ENCODE data around the gene MBD2.
"Not testable (repeated sequence)": the region's sequence is repeated elsewhere in the genome, so short reads cannot be mapped to it uniquely, and the experiment has no call there.

The MBD2 gene

GRCh38 chr18:54129448-54130067 is 94.9 kb downstream of the MBD2 start:
- H2BK12ac ChIP-seq (ENCODE audit: low read length) = no peak overlapping the region
- no peaks in the 10 kb centered on the region for H3K9me3 ChIP-seq (ENCODE audit: insufficient read depth, low read depth, low read length)
- no peak overlapping the region for H4K91ac ChIP-seq (ENCODE audit: low read depth, low read length)
- H3K27ac ChIP-seq (ENCODE audit: low read depth, low read length) = peak overlapping the region; percentile 24
- no peak overlapping the region for H2AFZ ChIP-seq (ENCODE audit: insufficient read depth, low read length, poor library complexity)
- no CpG with 5 or more reads among the region's 4 CpGs for WGBS (ENCODE audit: extremely low coverage, insufficient coverage, insufficient read length)
- no peak overlapping the region for H2BK5ac ChIP-seq (ENCODE audit: low read depth, low read length, poor library complexity)
- no peak for DNase-seq
- H3K9ac ChIP-seq (ENCODE audit: low read length) = no peak overlapping the region
- H3K27me3 ChIP-seq (ENCODE audit: insufficient read depth, low read length) = no peaks in the 10 kb centered on the region
- no peak overlapping the region for H3K4ac ChIP-seq (ENCODE audit: low read depth, low read length)
- no peak overlapping the region for H2BK120ac ChIP-seq (ENCODE audit: insufficient read depth, low read length, poor library complexity)
- H3K79me2 ChIP-seq (ENCODE audit: control insufficient read depth, insufficient read depth, low read length, poor library complexity) = no peaks in the 10 kb centered on the region
- H3K4me2 ChIP-seq (ENCODE audit: low read length) = no peak overlapping the region
- H3K14ac ChIP-seq (ENCODE audit: low read length) = no peak overlapping the region
- H4K12ac ChIP-seq (ENCODE audit: low read depth, low read length) = no peak overlapping the region
- peaks cover 8% of the 10 kb centered on the region for H3K79me1 ChIP-seq (ENCODE audit: low read length)
- no peak overlapping the region for H3K23ac ChIP-seq (ENCODE audit: low read length)
- H3K4me1 ChIP-seq (ENCODE audit: control insufficient read depth in 1 of 2, insufficient read depth in 2 of 2, low read length in 2 of 2) = peaks cover 9 to 17% of the 10 kb centered on the region in 2 experiments
- no peak overlapping the region for H4K8ac ChIP-seq (ENCODE audit: low read depth, low read length)
- H3K36me3 ChIP-seq (ENCODE audit: control insufficient read depth in 1 of 2, insufficient read depth in 2 of 2, low read length in 2 of 2) = no peaks in the 10 kb centered on the region
- H3K18ac ChIP-seq (ENCODE audit: low read length) = no peak overlapping the region
- H2AK5ac ChIP-seq (ENCODE audit: low read length) = no peak overlapping the region
- H3K4me3 ChIP-seq (ENCODE audit: low read depth, low read length) = no peak overlapping the region

- Histone ChIP-seq H3K23ac (ENCODE audit: low read length) (no peak overlapping the region), H2AFZ (ENCODE audit: insufficient read depth, low read length, poor library complexity) (no peak overlapping the region), H3K79me1 (ENCODE audit: low read length) (peaks cover 8% of the 10 kb centered on the region), H3K4me1 (ENCODE audit: control insufficient read depth in 1 of 2, insufficient read depth in 2 of 2, low read length in 2 of 2) (peaks cover 9 to 17% of the 10 kb centered on the region in 2 experiments), H4K8ac (ENCODE audit: low read depth, low read length) (peak overlapping the region; percentile 22), H3K18ac (ENCODE audit: low read length) (no peak overlapping the region), H2BK5ac (ENCODE audit: low read depth, low read length, poor library complexity) (peak overlapping the region; percentile 66), H3K9ac (ENCODE audit: low read length) (no peak overlapping the region), H3K4ac (ENCODE audit: low read depth, low read length) (no peak overlapping the region), H4K12ac (ENCODE audit: low read depth, low read length) (no peak overlapping the region), H2BK12ac (ENCODE audit: low read length) (peak overlapping the region; percentile 73), H3K4me3 (ENCODE audit: low read depth, low read length) (no peak overlapping the region), H4K91ac (ENCODE audit: low read depth, low read length) (peak overlapping the region; percentile 70), H3K4me2 (ENCODE audit: low read length) (no peak overlapping the region), H3K36me3 (ENCODE audit: control insufficient read depth in 1 of 2, insufficient read depth in 2 of 2, low read length in 2 of 2) (no peaks in the 10 kb centered on the region), H3K14ac (ENCODE audit: low read length) (peak overlapping the region; percentile 18), H3K27me3 (ENCODE audit: insufficient read depth, low read length) (no peaks in the 10 kb centered on the region), H3K9me3 (ENCODE audit: insufficient read depth, low read depth, low read length) (no peaks in the 10 kb centered on the region), H2BK120ac (ENCODE audit: insufficient read depth, low read length, poor library complexity) (peak overlapping the region; percentile 14), H2AK5ac (ENCODE audit: low read length) (peak overlapping the region; percentile 98), H3K27ac (ENCODE audit: low read depth, low read length) (no peak overlapping the region), H3K79me2 (ENCODE audit: control insufficient read depth, insufficient read depth, low read length, poor library complexity) (no peaks in the 10 kb centered on the region)
- no CpG with 5 or more reads among the region's 9 CpGs for WGBS (ENCODE audit: extremely low coverage, insufficient coverage, insufficient read length)
- peak; percentile 58 to 77 for DNase-seq
Measured at GRCh38 chr18:54127759-54128378, 96.6 kb downstream of the MBD2 start.

- Histone ChIP-seq H3K27ac (ENCODE audit: low read depth, low read length) (no peak overlapping the region), H3K14ac (ENCODE audit: low read length) (no peak overlapping the region), H3K4ac (ENCODE audit: low read depth, low read length) (no peak overlapping the region), H2BK12ac (ENCODE audit: low read length) (no peak overlapping the region), H3K4me3 (ENCODE audit: low read depth, low read length) (no peak overlapping the region), H4K12ac (ENCODE audit: low read depth, low read length) (no peak overlapping the region), H3K4me2 (ENCODE audit: low read length) (no peak overlapping the region), H2BK120ac (ENCODE audit: insufficient read depth, low read length, poor library complexity) (no peak overlapping the region), H2AFZ (ENCODE audit: insufficient read depth, low read length, poor library complexity) (no peak overlapping the region), H3K79me1 (ENCODE audit: low read length) (peaks cover 8% of the 10 kb centered on the region), H3K4me1 (ENCODE audit: control insufficient read depth in 1 of 2, insufficient read depth in 2 of 2, low read length in 2 of 2) (peaks cover 7 to 15% of the 10 kb centered on the region in 2 experiments), H3K18ac (ENCODE audit: low read length) (no peak overlapping the region), H4K8ac (ENCODE audit: low read depth, low read length) (no peak overlapping the region), H3K9ac (ENCODE audit: low read length) (no peak overlapping the region), H2AK5ac (ENCODE audit: low read length) (no peak overlapping the region), H4K91ac (ENCODE audit: low read depth, low read length) (no peak overlapping the region), H3K9me3 (ENCODE audit: insufficient read depth, low read depth, low read length) (no peaks in the 10 kb centered on the region), H3K79me2 (ENCODE audit: control insufficient read depth, insufficient read depth, low read length, poor library complexity) (no peaks in the 10 kb centered on the region), H3K23ac (ENCODE audit: low read length) (no peak overlapping the region), H3K36me3 (ENCODE audit: control insufficient read depth in 1 of 2, insufficient read depth in 2 of 2, low read length in 2 of 2) (no peaks in the 10 kb centered on the region), H2BK5ac (ENCODE audit: low read depth, low read length, poor library complexity) (no peak overlapping the region), H3K27me3 (ENCODE audit: insufficient read depth, low read length) (no peaks in the 10 kb centered on the region)
- WGBS (ENCODE audit: extremely low coverage, insufficient coverage, insufficient read length) = no CpG with 5 or more reads among the region's 3 CpGs
- no peak for DNase-seq
Measured at GRCh38 chr18:54125429-54125828, 99.0 kb downstream of the MBD2 start.

DNA sequence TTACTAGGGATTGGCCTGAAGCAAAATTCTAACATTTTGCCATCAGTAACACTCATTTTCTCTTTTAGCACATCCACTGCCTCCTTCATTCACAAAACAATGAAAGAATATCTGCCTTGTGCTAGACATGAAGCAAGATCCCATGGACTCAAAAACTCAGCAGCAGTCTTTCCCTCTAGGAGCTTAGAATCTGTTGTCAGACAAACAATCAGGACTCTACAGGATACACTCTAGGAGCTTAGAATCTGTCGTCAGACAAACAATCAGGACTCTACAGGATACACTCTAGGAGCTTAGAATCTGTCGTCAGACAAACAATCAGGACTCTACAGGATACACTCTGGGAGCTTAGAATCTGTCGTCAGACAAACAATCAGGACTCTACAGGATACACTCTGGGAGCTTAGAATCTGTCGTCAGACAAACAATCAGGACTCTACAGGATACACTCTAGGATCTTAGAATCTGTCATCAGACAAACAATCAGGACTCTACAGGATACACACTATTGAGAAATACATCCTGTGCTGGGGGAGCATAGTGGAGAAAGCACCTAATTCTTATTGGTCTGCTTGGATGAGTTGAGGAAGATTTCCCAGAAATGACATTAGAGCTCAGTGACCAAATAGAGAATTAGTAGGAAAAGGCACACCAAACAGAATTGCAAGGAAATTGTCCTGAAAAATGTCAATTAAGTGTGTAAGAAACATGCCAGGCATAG is 100.6 kb downstream of the MBD2 start:
- not testable (repeated sequence) for H4K12ac ChIP-seq (ENCODE audit: low read depth, low read length); H3K18ac ChIP-seq (ENCODE audit: low read length); H3K9me3 ChIP-seq (ENCODE audit: insufficient read depth, low read depth, low read length); H3K79me1 ChIP-seq (ENCODE audit: low read length); H2BK5ac ChIP-seq (ENCODE audit: low read depth, low read length, poor library complexity); H3K27ac ChIP-seq (ENCODE audit: low read depth, low read length); H3K23ac ChIP-seq (ENCODE audit: low read length); DNase-seq; H3K4me3 ChIP-seq (ENCODE audit: low read depth, low read length); H2BK12ac ChIP-seq (ENCODE audit: low read length); H3K79me2 ChIP-seq (ENCODE audit: control insufficient read depth, insufficient read depth, low read length, poor library complexity); H4K91ac ChIP-seq (ENCODE audit: low read depth, low read length); H2AK5ac ChIP-seq (ENCODE audit: low read length); H3K27me3 ChIP-seq (ENCODE audit: insufficient read depth, low read length); H2AFZ ChIP-seq (ENCODE audit: insufficient read depth, low read length, poor library complexity); H3K36me3 ChIP-seq (ENCODE audit: control insufficient read depth in 1 of 2, insufficient read depth in 2 of 2, low read length in 2 of 2); H2BK120ac ChIP-seq (ENCODE audit: insufficient read depth, low read length, poor library complexity); H3K9ac ChIP-seq (ENCODE audit: low read length); H3K4me2 ChIP-seq (ENCODE audit: low read length); H3K4ac ChIP-seq (ENCODE audit: low read depth, low read length); H4K8ac ChIP-seq (ENCODE audit: low read depth, low read length); H3K14ac ChIP-seq (ENCODE audit: low read length)
- no CpG with 5 or more reads among the region's 4 CpGs for WGBS (ENCODE audit: extremely low coverage, insufficient coverage, insufficient read length)
- H3K4me1 ChIP-seq (ENCODE audit: control insufficient read depth in 1 of 2, insufficient read depth in 2 of 2, low read length in 2 of 2) = peaks cover 7 to 14% of the 10 kb centered on the region in 2 experiments

Data from trophoblast cell (in vitro differentiated cells and primary cell).